ENCODE results near the gene ATP6V0A4.
A peak's percentile ranks its signal among the peaks of the same experiment; 100 is the strongest.
"Not testable (repeated sequence)": the region's sequence is repeated elsewhere in the genome, so short reads cannot be mapped to it uniquely, and the experiment has no call there.

The ATP6V0A4 gene

GRCh38 chr7:138697535-138698182 lies 100.3 kb downstream of the ATP6V0A4 start:
- DNase-seq = no peak

GRCh38 chr7:138695776-138696175 lies 102.2 kb downstream of the ATP6V0A4 start:
- not testable (repeated sequence) for DNase-seq

- no peak for DNase-seq
Measured at GRCh38 chr7:138695106-138695505, 102.9 kb downstream of the ATP6V0A4 start.

GRCh38 chr7:138691178-138691577 lies 106.8 kb downstream of the ATP6V0A4 start:
- no peak for DNase-seq

GRCh38 chr7:138690495-138690894 lies 107.5 kb downstream of the ATP6V0A4 start:
- no peak for DNase-seq

- not testable (repeated sequence) for DNase-seq
Measured at GRCh38 chr7:138688037-138688436, 110.0 kb downstream of the ATP6V0A4 start.

- DNase-seq = no peak
Measured at GRCh38 chr7:138684340-138684739, 113.7 kb downstream of the ATP6V0A4 start.

GRCh38 chr7:138679793-138680192 lies 118.2 kb downstream of the ATP6V0A4 start:
- DNase-seq = no peak

GRCh38 chr7:138670594-138670993 lies 127.4 kb downstream of the ATP6V0A4 start:
- DNase-seq = no peak

- DNase-seq = no peak
Measured at GRCh38 chr7:138669364-138669763, 128.6 kb downstream of the ATP6V0A4 start.

GRCh38 chr7:138668946-138669345 lies 129.1 kb downstream of the ATP6V0A4 start:
- DNase-seq = no peak

GRCh38 chr7:138668229-138668596 lies 129.8 kb downstream of the ATP6V0A4 start:
- DNase-seq = no peak

GRCh38 chr7:138667535-138668228 lies 130.3 kb downstream of the ATP6V0A4 start:
- no peak for DNase-seq

GRCh38 chr7:138666385-138666784 lies 131.6 kb downstream of the ATP6V0A4 start:
- DNase-seq = no peak

GRCh38 chr7:138665669-138666140 lies 132.3 kb downstream of the ATP6V0A4 start:
- no peak for DNase-seq

- DNase-seq = no peak
Measured at GRCh38 chr7:138665249-138665648, 132.7 kb downstream of the ATP6V0A4 start.

- DNase-seq = peak; percentile 89
Measured at GRCh38 chr7:138663725-138664710, 134.0 kb downstream of the ATP6V0A4 start.

GRCh38 chr7:138662991-138663320 lies 135.0 kb downstream of the ATP6V0A4 start:
- DNase-seq = no peak

- DNase-seq = no peak
Measured at GRCh38 chr7:138662076-138662990, 135.7 kb downstream of the ATP6V0A4 start.

- DNase-seq = peak; percentile 71
Measured at GRCh38 chr7:138661069-138661635, 136.8 kb downstream of the ATP6V0A4 start.

- DNase-seq = peak; percentile 60
Measured at GRCh38 chr7:138658889-138659288, 139.1 kb downstream of the ATP6V0A4 start.

- DNase-seq = peak; percentile 67
Measured at GRCh38 chr7:138657854-138658386, 140.1 kb downstream of the ATP6V0A4 start.

All from islet precursor cell (in vitro differentiated cells).